Brain microvascular endothelial cell (primary cell): ENCODE measurements around the gene DHX29.
A peak's percentile ranks its signal among the peaks of the same experiment; 100 is the strongest.

Experiments
- DNase-seq: peaks from one replicate; pipeline ENCODE4 v3.0.0-alpha.2; 2020
- H3K27ac ChIP-seq: fragments of 250-450 bp; sonication (Bioruptor Pico); 2 replicates; pipeline ENCODE4 v1.5.1; 2020; ENCODE audit warnings: mild to moderate bottlenecking, moderate library complexity
- H3K27me3 ChIP-seq: fragments of 250-450 bp; sonication (Bioruptor Pico); replicated peaks from 2 replicates; pipeline ENCODE4 v1.5.1; 2020; ENCODE audit warnings: mild to moderate bottlenecking
- H3K36me3 ChIP-seq: fragments of 250-450 bp; sonication (Bioruptor Pico); replicated peaks from 2 replicates; pipeline ENCODE4 v1.5.1; 2020; ENCODE audit warnings: mild to moderate bottlenecking
- H3K4me3 ChIP-seq: 2 replicates; pipeline ENCODE4 v1.5.1; 2011; ENCODE audit warnings: low read depth, mild to moderate bottlenecking, control low read depth, low read length, moderate library complexity
- CTCF ChIP-seq: IDR thresholded peaks from 2 replicates; pipeline ENCODE4 v1.5.1; 2011; ENCODE audit warnings: low read depth, mild to moderate bottlenecking, moderate library complexity, low read length, control low read depth, inconsistent platforms; ENCODE audit errors: missing control alignments
- in situ Hi-C: cut with HindIII; loops from 2 replicates; pipeline ENCODE4 v1.10.0; 2017; ENCODE audit warnings: low sequenced_read_pairs, low pct_ligation_motif_present

The DHX29 gene

GRCh38 chr5:55308254-55308836 lies 851 bp upstream of the DHX29 start:
- Histone ChIP-seq H3K27me3 (no peaks in the 10 kb centered on the region), H3K36me3 (no peaks in the 10 kb centered on the region), H3K27ac (peak overlapping the region; percentile 95), H3K4me3 (peak overlapping the region; percentile 89)
- DNase-seq: no peak
- in situ Hi-C loops: no loop called here
- TF ChIP-seq CTCF: no peak

- Histone ChIP-seq H3K27me3 (no peaks in the 10 kb centered on the region), H3K4me3 (peak overlapping the region; percentile 89), H3K36me3 (no peaks in the 10 kb centered on the region), H3K27ac (peak overlapping the region; percentile 95)
- peak; percentile 6 for DNase-seq
- TF ChIP-seq CTCF: no peak
- in situ Hi-C loops: no loop called here
These were observed 682 bp downstream of the DHX29 start for GRCh38 chr5:55306641-55307382.

- H3K4me3 ChIP-seq: no peak overlapping the region
- no peak for TF ChIP-seq CTCF
- no peak overlapping the region for H3K27ac ChIP-seq
- in situ Hi-C loops: no loop called here
- DNase-seq: no peak
- peaks cover 8% of the 10 kb centered on the region for H3K36me3 ChIP-seq
- no peaks in the 10 kb centered on the region for H3K27me3 ChIP-seq
These were observed 2.1 kb downstream of the DHX29 start for GRCh38 chr5:55305345-55305744.

- Histone ChIP-seq H3K36me3 (peaks cover 8% of the 10 kb centered on the region), H3K27me3 (no peaks in the 10 kb centered on the region), H3K27ac (no peak overlapping the region), H3K4me3 (no peak overlapping the region)
- in situ Hi-C loops: no loop called here
- no peak for DNase-seq
- TF ChIP-seq CTCF: no peak
These were observed 2.9 kb downstream of the DHX29 start for GRCh38 chr5:55304584-55304983.

- no peak overlapping the region for H3K27ac ChIP-seq
- no peak overlapping the region for H3K4me3 ChIP-seq
- no peaks in the 10 kb centered on the region for H3K27me3 ChIP-seq
- in situ Hi-C loops: no loop called here
- DNase-seq: peak; percentile 51
- peaks cover 8% of the 10 kb centered on the region for H3K36me3 ChIP-seq
- no peak for TF ChIP-seq CTCF
These were observed 4.2 kb downstream of the DHX29 start for GRCh38 chr5:55303238-55303690.
